NCI-H128 (cell line): ENCODE data around the gene SYPL1.

Experiments
- DNase-seq: peaks from one replicate; lab custom pipeline; 2025; ENCODE audit not compliant: unreplicated experiment; lab: John Stamatoyannopoulos, UW

SYPL1 gene

DNA sequence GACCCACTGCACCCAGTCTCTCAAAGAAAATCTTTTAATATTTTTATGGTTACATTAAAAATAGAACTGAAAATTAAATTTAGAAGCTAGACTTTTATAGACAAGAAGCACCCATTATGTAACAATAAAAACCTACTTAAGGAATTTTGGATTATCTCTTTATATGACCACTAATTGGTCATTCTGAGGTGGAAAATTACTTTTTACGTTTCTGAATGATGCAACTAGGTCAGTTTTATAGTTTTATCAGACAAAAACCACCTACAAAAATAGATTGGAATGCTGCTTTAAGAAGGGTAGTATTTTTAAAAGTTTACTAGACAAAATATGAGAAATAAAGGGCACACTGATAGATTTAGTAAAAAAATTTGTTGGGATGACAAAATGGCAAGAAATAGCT, 16.5 kb downstream of the SYPL1 start:
- DNase-seq, result no peak

DNA sequence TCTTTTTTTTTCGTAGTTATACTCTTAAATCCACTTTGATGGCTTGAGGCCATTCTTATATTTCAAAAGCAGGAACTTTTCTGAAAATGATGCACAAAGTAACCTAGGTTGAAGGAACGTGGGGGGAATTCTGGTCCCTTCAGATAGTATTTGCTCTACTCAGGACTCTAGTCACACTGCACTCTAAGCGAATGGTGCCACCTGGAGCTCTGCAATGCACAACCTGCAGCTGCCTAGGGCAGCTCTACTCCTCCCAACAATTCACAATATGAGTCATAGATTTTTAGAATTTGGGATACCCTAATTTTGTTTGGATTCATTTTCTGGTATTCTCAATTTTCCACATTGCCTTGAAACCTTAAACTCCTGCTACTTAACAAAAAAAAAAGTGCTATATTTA, 17.3 kb downstream of the SYPL1 start:
- no peak for DNase-seq

- no peak for DNase-seq
Measured at GRCh38 chr7:106092204-106092603, 19.9 kb downstream of the SYPL1 start.

DNA sequence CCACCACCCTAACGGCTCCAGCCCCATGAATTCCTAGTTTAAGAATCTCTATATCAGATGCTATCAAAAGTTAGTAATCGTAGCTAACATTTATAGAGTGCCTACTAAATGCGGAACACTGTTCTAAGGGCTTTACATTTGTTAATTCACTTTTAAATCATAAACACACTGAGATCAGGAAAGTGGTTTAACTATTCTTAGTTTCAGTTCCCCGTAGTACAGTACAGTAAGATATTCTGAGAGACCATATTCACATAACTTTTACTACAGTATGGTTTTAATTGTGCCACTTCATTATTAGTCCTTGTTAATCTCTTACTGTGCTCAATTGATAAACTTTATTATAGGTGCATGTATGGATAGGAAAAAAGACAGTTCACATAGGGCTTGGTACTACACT, 22.5 kb downstream of the SYPL1 start:
- DNase-seq, result no peak

DNA sequence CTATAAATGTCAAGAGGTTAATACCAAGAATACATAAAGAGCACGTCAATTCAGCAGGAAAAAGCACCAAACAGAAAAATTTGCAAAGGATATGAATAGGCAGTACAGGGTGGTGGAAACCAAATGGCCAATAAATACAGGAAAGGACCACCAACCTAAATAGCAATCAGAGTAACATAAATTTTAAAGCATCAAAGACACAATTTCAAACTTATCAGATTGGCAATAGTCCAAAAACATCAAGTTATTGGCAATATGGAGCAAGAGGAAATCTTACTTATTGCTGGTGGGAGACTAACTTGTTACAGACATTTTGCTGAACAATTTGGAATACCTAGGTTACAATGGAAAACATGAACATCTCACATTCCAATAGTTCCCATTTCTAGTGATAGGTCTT, 24.1 kb downstream of the SYPL1 start:
- DNase-seq, result no peak

- DNase-seq, result no peak
Measured at GRCh38 chr7:106086062-106086461, 26.1 kb downstream of the SYPL1 start.

DNA sequence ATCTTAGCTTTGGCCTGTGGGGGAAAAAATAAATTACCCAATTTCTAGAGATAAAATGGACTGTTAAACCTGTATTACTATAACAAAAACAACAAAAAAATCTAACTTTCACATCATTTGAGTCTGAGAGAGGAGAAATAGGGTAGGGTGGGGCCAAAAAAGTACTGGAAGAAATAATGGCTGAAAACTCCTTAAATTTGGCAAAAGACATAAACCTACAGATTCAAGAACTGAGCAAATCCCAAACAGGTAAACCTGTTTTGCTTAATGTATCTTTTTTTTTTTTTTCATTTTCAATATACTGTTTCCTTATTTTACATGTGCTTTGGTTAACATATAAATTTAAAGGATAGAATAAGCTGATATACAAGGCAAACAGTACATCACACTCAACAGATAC, 27.1 kb downstream of the SYPL1 start:
- DNase-seq, result no peak

DNA sequence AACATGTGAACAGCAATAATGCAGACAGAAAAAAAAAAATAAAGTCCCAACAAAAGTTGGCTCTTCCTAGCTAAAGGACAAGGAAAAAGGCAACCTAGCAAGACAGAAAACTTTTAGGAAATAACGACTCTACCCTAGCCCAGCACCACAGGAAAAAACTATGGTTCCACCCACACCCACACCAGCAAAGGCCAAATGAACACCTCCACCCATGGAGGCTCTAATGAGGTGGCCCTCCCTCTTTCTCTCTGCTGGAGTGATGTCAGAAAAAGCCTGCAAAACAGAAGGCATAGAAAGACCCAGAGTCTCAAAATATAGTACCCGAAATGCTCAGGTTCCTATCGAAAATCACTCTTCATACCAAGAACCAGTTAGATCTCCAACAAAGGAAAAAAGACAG, 28.4 kb downstream of the SYPL1 start:
- DNase-seq, result no peak

GRCh38 chr7:106082087-106082854, 29.8 kb downstream of the SYPL1 start:
- DNase-seq, result no peak

GRCh38 chr7:106080300-106080987, 31.7 kb downstream of the SYPL1 start:
- DNase-seq, result no peak

DNA sequence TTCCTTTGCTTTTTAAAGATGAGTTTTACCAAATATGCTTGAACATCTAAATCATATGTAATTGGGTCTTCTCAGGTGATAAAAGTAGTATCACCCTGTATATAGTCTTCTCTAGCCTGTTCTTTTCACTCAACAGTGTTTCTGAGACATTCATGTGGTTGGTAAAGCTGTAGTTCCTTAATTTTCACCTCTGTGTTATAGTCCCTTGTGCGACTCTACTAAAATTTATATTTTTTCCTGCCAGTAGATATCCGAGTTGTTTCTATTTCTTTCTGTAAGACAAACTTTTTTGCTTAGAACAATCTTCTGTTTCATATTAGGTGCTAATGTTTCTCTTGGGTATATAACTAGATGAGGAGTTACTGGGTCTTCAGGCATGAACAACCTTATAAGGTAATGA, 35.6 kb downstream of the SYPL1 start:
- no peak for DNase-seq

DNA sequence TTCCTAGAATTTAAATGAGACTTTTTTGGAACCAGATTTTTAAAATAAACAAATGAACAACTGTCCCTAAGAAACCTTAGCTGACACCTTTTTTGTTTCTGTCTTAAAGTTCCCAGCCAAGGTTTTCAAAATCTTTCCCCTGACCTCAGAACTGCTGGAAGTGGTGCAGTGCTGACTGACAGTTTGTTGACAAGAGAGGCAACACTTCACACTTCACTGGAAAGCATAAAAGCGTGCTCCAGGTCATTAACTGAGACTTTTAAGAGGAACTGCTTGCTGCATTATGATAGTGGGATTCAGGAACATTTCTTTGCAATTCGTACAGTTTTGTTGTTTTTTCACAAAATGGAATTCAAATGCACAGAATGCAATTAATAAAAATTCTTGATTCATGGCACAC, 36.2 kb downstream of the SYPL1 start:
- peak; percentile 17 for DNase-seq

GRCh38 chr7:106074257-106074656, 37.9 kb downstream of the SYPL1 start:
- no peak for DNase-seq

GRCh38 chr7:106073701-106074100, 38.4 kb downstream of the SYPL1 start:
- DNase-seq, result no peak

GRCh38 chr7:106072715-106073091, 39.4 kb downstream of the SYPL1 start:
- no peak for DNase-seq

- DNase-seq, result peak; percentile 86
Measured at GRCh38 chr7:106071999-106072714, 40.0 kb downstream of the SYPL1 start.

- no peak for DNase-seq
Measured at GRCh38 chr7:106071356-106071998, 40.6 kb downstream of the SYPL1 start.

DNA sequence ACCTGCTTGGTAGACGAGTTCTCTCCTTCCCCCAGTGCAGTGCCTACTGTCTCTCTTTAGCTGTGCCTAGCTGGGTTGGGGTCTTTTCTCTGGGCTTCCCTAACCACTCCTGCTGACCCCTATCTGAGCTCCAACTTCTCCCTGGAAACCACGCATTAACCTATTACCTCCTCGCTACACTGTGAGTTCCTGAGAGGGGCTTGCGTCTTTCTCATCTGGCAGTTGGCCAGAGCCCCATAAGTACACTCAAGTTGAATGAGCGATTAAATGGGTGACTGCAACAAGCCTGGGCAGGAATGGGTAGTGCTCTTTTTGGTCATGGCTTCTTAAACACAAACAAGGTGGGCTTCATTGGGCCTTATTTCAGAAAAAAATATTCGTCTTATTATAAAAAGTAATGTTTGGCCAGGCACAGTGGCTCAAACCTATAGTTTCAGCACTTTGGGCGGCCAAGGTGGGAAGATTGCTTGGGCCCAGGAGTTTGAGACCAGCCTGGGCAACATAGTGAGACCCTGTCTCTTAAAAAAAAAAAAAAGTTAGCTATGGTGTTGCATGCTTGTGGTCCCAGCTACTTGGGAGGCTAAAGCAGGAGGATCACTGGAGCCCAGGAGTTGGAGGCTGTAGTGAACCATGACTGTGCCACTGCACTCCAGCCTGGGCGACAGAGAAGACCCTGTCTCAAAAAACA, 41.4 kb downstream of the SYPL1 start:
- peak; percentile 80 for DNase-seq

- DNase-seq, result no peak
Measured at GRCh38 chr7:106070201-106070551, 41.9 kb downstream of the SYPL1 start.

DNA sequence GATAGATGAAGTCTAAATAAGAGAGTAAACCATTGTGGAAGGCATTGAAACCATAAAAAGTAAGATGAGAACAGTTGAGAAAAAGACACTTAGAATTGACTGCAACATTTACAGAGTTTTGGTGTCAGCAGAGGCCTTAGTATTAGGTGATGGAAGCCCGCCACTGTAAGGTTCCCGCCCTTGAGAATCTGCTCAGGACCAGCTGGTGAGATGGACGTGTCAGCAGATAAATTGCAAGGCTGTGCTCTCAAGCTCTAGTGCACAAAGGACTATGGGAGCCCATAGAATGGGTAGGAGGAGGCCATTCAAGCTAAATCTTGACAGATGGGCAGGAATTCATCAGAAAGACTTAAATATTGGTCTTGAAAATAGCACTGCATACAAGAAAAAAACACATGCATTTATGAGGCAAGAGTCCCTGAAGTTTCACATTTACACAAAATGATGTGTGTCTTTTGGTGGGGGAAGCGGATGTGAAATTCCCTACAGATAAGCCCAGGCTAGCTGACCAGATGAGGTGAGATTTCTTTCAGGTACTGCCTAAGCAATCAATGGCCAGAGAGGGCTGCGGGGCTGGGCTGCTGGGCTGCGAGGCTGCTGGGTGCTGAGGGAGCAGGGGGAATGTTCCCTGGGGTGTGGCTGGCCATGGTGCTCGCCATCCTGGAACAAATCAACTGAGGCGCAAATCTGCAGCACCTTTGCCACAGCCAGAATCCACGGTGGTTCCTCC, 42.5 kb downstream of the SYPL1 start:
- no peak for DNase-seq
